Tibial nerve (tissue), 4 donors: Measurements from ENCODE around the gene AASS.

Experiments used
- CTCF ChIP-seq, 5 experiments: fragments of 200-600 bp in 3 of 5; fragments of 450-650 bp in 2 of 5; sonication (generic) in 3 of 5; IDR thresholded peaks; one replicate each; pipeline ENCODE4 v1.5.1; 2016 to 2019; ENCODE audit warnings: antibody characterized with exemption in 5 of 5, mild to moderate bottlenecking in 3 of 5, moderate library complexity in 2 of 5
- EP300 ChIP-seq, 2 donors: sonication (generic); formaldehyde crosslinking; IDR thresholded peaks; one replicate each; pipeline ENCODE4 v1.6.1; 2017; ENCODE audit warnings: antibody characterized with exemption in 2 of 2, mild to moderate bottlenecking in 1 of 2

- no peak for TF ChIP-seq CTCF (IDR thresholded peaks at IDR 0.05)
- TF ChIP-seq EP300 (IDR thresholded peaks at IDR 0.05): no peak
These were observed 11.5 kb upstream of the AASS start for GRCh38 chr7:122155566-122155965.
